Gastroesophageal sphincter (tissue), 4 donors: ENCODE results near the gene GINS2. TPM values are rescaled to one million over a fixed set of nuclear protein-coding genes. Genes with fewer than 3 reads are reported as not detected.

Experiments used
- ATAC-seq: fragments of 150-250 bp; one replicate; pipeline ENCODE4 v1.9.1; 2016; ENCODE audit warnings: mild to moderate bottlenecking, moderate library complexity
- H3K27ac ChIP-seq, 4 donors: fragments of 200-600 bp; sonication (generic) in 3 of 4; 1 replicate in 3 of 4; 2 replicates in 1 of 4; pipeline ENCODE4 v1.5.1; 2016 to 2019
- H3K27me3 ChIP-seq: fragments of 200-600 bp; sonication (generic); one replicate; pipeline ENCODE4 v1.5.1; 2019
- H3K36me3 ChIP-seq, 2 donors: fragments of 200-600 bp; sonication (generic); one replicate each; pipeline ENCODE4 v1.5.1; 2019; ENCODE audit warnings: control low read depth in 1 of 2
- H3K4me1 ChIP-seq, 3 donors: fragments of 200-600 bp; sonication (generic); 1 replicate in 2 of 3; 2 replicates in 1 of 3; pipeline ENCODE4 v1.5.1; 2016 to 2019; ENCODE audit warnings: control low read depth in 2 of 3
- H3K4me3 ChIP-seq, 2 donors: fragments of 200-600 bp; sonication (generic); one replicate each; pipeline ENCODE4 v1.5.1; 2019; ENCODE audit warnings: mild to moderate bottlenecking in 1 of 2, moderate library complexity in 1 of 2
- H3K9me3 ChIP-seq, 3 donors: fragments of 200-600 bp; sonication (generic); one replicate each; pipeline ENCODE4 v1.5.1; 2017 to 2019; ENCODE audit warnings: control low read depth in 2 of 3
- EP300 ChIP-seq: sonication (generic); formaldehyde crosslinking; IDR thresholded peaks from one replicate; pipeline ENCODE4 v1.6.1; 2017; ENCODE audit warnings: antibody characterized with exemption, mild to moderate bottlenecking
- POLR2A ChIP-seq, 2 donors: fragments of 450-650 bp; IDR thresholded peaks; one replicate each; pipeline ENCODE4 v1.6.1; 2017; ENCODE audit warnings: antibody characterized with exemption in 2 of 2, mild to moderate bottlenecking in 2 of 2, moderate library complexity in 1 of 2
- POLR2AphosphoS5 ChIP-seq: sonication (generic); formaldehyde crosslinking; IDR thresholded peaks from one replicate; pipeline ENCODE4 v1.6.1; 2017; ENCODE audit warnings: antibody characterized with exemption
- WGBS, 2 donors: methylation state at CpG; one replicate each; pipeline ENCODE4 v1.1.5; 2018; ENCODE audit warnings: low coverage in 1 of 2; 5-methylcytosine and 5-hydroxymethylcytosine counted together
- total RNA-seq, 4 donors: library from RNA; depleted of rRNA; stranded (reverse); fragments of >200 nt; gene quantifications; one replicate each; pipeline ENCODE4 v1.1.0, GENCODE V29; 2016
- TF ChIP-seq, protein P1 (sequence below), 4 experiments: fragments of 200-600 bp in 2 of 4; fragments of 450-650 bp in 2 of 4; sonication (generic) in 1 of 4; IDR thresholded peaks; one replicate each; pipeline ENCODE4 v1.5.1; 2017 to 2019; ENCODE audit warnings: antibody characterized with exemption in 4 of 4, mild to moderate bottlenecking in 2 of 4, moderate library complexity in 2 of 4

The GINS2 gene
- total RNA-seq, 4 donors from 2014 or later: 0.15 to 1.4 (median 0.66) TPM

DNA sequence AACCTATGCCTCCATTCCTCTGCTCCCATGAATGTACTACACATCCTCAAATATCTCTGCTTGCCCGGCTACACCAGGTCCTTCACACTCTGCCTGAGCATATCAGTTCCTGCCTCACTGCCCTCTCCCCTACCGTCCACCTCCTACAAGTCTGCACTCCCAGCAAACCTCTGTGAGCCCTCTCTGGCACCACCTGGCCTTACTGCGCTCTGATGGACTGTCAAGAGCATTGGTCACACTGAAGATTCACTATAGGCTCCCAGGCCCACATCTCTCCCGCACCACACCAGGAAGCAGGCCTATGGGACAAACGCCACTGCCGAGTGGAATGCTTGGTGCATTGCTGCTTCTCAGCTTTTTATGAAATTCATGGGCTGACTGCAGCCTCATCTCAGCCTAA is 8.9 kb downstream of the GINS2 start:
- no peaks in the 10 kb centered on the region for H3K9me3 ChIP-seq
- TF ChIP-seq POLR2A (IDR thresholded peaks at IDR 0.05): no peak
- no peak for TF ChIP-seq EP300
- TF ChIP-seq POLR2AphosphoS5: no peak
- TF ChIP-seq, protein P1, sequence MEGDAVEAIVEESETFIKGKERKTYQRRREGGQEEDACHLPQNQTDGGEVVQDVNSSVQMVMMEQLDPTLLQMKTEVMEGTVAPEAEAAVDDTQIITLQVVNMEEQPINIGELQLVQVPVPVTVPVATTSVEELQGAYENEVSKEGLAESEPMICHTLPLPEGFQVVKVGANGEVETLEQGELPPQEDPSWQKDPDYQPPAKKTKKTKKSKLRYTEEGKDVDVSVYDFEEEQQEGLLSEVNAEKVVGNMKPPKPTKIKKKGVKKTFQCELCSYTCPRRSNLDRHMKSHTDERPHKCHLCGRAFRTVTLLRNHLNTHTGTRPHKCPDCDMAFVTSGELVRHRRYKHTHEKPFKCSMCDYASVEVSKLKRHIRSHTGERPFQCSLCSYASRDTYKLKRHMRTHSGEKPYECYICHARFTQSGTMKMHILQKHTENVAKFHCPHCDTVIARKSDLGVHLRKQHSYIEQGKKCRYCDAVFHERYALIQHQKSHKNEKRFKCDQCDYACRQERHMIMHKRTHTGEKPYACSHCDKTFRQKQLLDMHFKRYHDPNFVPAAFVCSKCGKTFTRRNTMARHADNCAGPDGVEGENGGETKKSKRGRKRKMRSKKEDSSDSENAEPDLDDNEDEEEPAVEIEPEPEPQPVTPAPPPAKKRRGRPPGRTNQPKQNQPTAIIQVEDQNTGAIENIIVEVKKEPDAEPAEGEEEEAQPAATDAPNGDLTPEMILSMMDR (IDR thresholded peaks at IDR 0.05): no peak
- no peak overlapping the region for H3K27ac ChIP-seq
- no peaks in the 10 kb centered on the region for H3K27me3 ChIP-seq
- H3K4me1 ChIP-seq: no peaks in the 10 kb centered on the region
- no peak overlapping the region for H3K4me3 ChIP-seq
- 83 to 89% methylated on average over 2 to 3 of the region's 6 CpGs for WGBS, 2 donors
- ATAC-seq: no peak
- H3K36me3 ChIP-seq: peaks cover 0 to 42% of the 10 kb centered on the region in 2 donors

DNA sequence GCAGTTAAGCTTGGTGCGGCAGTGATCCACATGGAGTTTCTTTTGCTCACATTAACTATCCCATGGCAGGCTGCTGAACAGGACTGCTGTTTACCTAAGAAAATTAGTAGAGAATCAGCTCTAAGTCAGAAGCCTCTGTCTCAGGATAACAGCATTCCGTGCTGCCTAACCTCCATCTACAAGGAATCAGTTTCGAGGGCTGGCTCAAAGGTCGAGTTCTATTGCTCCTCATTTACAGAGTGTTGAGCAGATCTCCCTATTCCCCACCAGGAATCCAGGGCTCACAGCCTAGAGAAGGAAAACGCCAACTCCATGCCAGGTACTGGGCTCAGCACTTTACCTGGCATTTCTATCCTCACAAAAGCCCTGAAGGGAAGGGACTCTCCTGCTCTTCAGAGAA is 9.9 kb downstream of the GINS2 start:
- TF ChIP-seq EP300 (no peak), POLR2A (IDR thresholded peaks at IDR 0.05) (no peak), POLR2AphosphoS5 (no peak)
- TF ChIP-seq, protein P1 (IDR thresholded peaks at IDR 0.05): no peak
- Histone ChIP-seq H3K27me3 (no peaks in the 10 kb centered on the region), H3K4me1 (peaks cover 0 to 7% (median 0%) of the 10 kb centered on the region in 3 donors), H3K4me3 (no peak overlapping the region), H3K9me3 (no peaks in the 10 kb centered on the region), H3K27ac (no peak overlapping the region), H3K36me3 (peaks cover 0 to 53% of the 10 kb centered on the region in 2 donors)
- WGBS, 2 donors: 82 to 100% methylated on average over 1 to 4 of the region's 5 CpGs
- ATAC-seq: no peak

DNA sequence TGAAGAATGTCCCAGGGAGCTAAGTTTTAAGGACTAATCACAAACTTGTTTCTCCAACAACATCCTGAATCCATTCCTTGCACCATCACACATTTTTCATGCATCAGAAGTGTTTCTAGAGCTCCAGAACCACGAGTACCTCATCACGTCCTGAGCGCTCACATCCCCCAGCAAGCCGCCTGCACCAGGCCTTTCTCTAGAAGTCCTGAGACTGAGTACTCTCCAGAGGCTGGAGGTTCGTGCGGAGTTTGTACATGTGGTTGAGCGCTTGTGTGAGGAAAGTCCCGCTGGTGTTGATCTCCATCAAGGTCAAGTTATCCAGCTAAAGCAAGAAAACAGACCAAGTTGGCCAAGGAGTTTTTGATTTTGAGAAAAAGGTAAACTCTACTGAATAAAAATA is 10.7 kb downstream of the GINS2 start:
- Histone ChIP-seq H3K4me3 (no peak overlapping the region), H3K4me1 (peaks cover 0 to 11% (median 0%) of the 10 kb centered on the region in 3 donors), H3K27ac (no peak overlapping the region), H3K27me3 (no peaks in the 10 kb centered on the region), H3K36me3 (peaks cover 0 to 60% of the 10 kb centered on the region in 2 donors), H3K9me3 (no peaks in the 10 kb centered on the region)
- 100% methylated on average over 4 of the region's 8 CpGs; no CpG with 5 or more reads in 1 of the 2 donors for WGBS, 2 donors
- ATAC-seq: no peak
- TF ChIP-seq POLR2AphosphoS5 (no peak), POLR2A (IDR thresholded peaks at IDR 0.05) (no peak), EP300 (no peak)
- TF ChIP-seq, protein P1 (IDR thresholded peaks at IDR 0.05): no peak

DNA sequence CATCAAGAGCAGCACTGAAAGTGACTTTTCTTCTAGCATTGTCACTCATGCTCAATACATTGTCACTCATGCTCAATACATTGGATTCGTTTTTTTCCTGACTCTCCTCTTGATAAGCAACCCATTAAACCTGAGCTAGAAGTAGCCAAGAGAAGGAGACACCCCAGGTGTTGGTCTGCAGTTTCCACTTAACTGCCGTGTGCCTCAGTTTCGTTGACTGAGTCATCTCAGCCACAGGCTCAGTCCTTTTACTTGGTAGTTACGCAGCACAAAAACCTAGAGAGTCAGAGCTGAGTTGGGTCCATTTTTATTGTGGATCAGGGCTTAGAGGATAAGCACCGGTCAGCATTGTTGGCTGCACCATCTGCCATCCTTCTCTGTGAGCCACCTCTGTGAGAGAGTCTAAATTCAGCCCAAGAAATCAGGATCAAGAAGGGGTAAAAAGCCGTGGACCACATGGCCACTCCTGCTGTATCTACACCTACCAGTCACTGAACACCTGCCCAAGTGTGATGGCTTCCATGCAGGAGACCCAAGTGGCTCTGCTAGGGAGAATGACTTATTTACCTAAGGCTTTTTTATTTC is 11.3 kb downstream of the GINS2 start:
- ATAC-seq: no peak
- Histone ChIP-seq H3K4me1 (peaks cover 0 to 11% (median 0%) of the 10 kb centered on the region in 3 donors), H3K27me3 (no peaks in the 10 kb centered on the region), H3K4me3 (no peak overlapping the region), H3K9me3 (no peaks in the 10 kb centered on the region), H3K36me3 (peaks cover 0 to 65% of the 10 kb centered on the region in 2 donors), H3K27ac (no peak overlapping the region)
- TF ChIP-seq POLR2A (IDR thresholded peaks at IDR 0.05) (no peak), EP300 (no peak), POLR2AphosphoS5 (no peak)
- TF ChIP-seq, protein P1 (IDR thresholded peaks at IDR 0.05): no peak
- WGBS, 2 donors: 74 to 90% methylated on average over 2 of the region's 6 CpGs

DNA sequence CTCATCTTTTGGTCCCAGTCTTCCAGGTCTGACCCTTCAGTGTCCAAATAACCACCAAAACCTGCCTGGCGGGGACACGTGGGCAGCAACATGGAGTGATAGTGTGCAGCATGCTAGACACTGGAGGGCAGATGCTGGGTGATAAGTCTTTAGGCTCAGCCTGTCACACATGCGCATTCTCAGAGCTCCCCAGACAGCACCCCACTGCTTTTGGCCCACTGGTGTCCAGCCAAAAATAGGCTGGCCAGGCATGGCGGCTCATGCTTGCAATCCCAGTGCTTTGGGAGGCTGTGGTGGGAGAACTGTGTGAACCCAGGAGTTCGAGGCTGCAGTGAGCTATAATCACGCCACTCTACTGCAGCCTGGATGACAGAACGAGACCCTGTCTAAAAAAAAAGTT is 12.3 kb downstream of the GINS2 start:
- Histone ChIP-seq H3K27ac (no peak overlapping the region), H3K4me1 (peaks cover 0 to 11% (median 0%) of the 10 kb centered on the region in 3 donors), H3K4me3 (no peak overlapping the region), H3K9me3 (no peaks in the 10 kb centered on the region), H3K36me3 (peaks cover 0 to 75% of the 10 kb centered on the region in 2 donors), H3K27me3 (no peaks in the 10 kb centered on the region)
- WGBS, 2 donors: 83 to 100% methylated on average over 1 to 5 of the region's 7 CpGs
- TF ChIP-seq, protein P1 (IDR thresholded peaks at IDR 0.05): no peak
- TF ChIP-seq EP300 (no peak), POLR2AphosphoS5 (no peak), POLR2A (IDR thresholded peaks at IDR 0.05) (no peak)
- no peak for ATAC-seq
